GM11168 (cell line): ENCODE data around the gene NSDHL.

Source experiments
- in situ Hi-C: fragments of 300-500 bp; cut with MboI; formaldehyde crosslinking; loops from one replicate; pipeline ENCODE4 v1.12.0; 2022; ENCODE audit warnings: low sequenced_read_pairs; ENCODE audit not compliant: unreplicated experiment

The NSDHL gene

DNA sequence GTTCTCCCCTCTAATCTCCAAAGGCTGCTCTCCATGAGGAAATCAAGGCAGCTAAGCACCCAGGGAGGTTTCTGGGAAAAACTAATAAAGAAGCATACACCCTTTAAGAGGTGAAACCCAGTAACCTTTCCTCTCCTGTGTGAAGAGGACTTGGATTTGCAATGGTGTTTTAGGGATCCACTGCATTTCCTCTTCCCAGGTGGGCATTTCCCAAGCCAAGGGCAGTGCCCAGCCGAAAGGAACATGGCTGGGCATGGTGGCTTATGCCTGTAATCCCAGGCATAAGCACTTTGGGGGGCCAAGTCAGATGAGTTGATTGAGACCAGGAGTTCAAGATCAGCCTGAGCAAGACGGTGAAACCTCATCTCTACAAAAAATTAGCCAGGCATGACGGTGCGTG lies 61.6 kb downstream of the NSDHL start:
- in situ Hi-C loops, result no loop called here

DNA sequence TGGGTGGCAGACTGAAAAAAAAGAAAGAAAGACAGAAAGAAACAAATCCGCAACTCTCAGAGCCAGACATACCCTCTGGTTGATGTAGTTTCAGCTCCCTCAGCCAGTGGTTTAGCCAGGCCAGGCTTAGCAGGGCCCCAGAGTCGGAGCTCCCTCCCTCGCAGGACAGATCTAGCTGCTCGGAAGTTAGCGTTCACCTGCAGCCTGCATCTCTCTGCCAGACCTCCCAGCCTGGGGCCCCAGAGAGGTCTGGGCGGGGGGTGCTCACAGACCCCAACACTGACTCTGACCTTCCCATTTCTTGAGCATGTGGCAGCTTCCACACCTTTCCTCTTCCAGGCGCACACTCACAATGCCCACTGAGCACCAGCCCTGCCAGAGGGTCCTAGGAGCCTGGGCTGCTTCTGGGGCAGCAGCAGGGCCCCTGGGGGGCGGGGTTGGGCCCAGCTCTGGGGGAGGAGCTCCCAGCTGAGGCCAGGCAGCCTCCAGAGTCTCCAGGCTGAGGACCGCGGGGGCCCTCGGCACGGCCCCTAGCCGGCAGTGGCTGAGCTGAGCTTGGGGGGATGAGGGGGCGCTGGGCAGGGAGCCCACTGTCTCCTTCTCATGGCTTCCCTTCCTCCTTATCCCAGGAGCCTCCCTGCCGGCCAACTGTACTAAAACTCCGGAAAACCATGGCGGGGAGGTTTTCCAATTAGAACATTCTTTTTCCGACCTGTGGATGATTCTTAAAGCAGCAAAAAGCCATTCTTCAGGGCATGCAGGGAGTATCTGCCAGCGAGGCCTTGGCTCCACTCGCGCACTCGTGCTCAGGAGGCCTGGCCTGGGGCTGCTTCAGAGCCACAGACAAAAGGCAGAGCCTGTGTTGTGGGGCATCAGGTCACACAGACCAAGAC lies 62.4 kb downstream of the NSDHL start:
- in situ Hi-C loops, result no loop called here

DNA sequence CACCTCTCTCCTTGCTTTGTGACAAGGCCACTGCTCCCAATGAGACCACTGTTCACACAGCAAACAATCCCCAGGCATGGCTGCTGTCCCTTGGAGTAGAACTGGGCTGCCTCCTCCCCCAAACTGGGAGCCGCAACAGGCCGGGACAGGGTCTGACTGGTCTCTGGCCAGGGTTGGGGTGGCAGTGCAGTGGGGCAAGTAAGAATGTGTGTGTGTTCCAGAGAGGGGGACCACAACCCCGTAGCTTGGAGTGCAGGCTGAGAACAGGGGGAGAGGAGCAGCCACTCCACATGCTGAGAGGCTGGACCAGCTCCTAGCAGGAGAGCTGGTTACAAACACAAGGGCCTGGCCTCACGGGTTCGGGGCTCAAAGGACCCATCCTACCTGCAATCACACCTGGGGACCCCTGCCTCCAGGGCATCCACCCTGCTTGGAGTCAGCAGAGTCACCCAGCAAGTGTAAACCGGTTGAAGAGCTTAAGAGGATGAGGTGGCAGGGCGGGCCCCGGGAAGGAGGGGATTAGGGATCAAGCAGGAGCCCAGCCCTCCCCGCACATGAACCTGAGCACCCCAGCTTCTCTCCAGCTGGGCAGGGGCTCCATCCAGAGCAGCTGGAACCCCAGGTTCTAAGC lies 63.2 kb downstream of the NSDHL start:
- in situ Hi-C loops, result no loop called here

DNA sequence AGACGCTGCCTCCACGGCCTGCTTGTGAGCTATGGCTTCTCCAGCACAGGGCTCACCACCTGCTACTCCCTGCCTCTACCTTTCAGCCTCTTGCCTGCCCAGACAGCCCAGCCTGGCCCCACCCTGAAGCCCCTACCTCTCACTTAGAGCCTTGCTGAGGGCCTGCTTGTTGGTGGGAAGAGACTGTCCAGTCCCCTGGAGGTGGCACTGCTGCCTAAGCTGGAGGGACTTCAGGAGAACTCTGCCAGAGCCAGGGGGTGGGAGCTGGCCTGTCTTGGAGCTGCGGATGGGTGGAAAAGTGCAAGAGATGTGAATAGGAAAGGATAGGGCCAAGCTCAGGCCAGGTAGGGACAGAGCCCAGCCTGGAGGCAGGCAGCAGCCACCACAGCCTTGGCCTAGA lies 64.3 kb downstream of the NSDHL start:
- in situ Hi-C loops, result no loop called here

DNA sequence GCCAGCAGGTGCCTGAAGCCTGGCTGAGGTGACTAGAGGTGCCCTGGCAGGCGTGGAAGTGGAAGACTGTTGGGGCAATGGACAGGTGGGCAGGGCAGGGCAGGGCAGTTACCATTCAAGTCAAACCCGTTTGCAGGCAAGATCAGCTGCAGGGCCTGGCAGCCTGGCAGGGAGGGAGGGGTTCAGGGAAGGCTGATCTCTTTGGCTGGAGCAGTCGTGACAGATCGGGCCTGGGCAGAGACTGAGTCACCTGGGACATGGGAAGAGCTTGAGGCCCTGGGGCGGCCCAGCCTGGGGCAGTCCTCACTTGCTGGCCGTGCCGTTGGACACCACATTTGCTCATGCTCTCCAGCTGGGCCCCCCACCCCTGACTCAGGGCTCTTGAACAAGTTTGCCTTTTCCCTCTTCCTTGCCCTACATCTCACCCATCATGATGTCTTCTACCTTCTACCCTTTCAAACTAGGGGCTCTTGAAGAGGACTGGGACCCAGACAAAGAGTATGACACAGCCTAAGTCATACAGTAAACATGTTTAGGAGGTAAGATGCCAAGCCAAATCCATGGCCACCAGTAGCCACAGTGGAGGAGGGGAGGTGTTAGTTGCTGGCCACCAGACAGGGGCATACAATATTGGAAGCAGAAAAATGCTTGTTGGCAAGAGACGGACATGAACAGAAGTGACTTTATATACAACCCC lies 65.0 kb downstream of the NSDHL start:
- in situ Hi-C loops, result no loop called here

DNA sequence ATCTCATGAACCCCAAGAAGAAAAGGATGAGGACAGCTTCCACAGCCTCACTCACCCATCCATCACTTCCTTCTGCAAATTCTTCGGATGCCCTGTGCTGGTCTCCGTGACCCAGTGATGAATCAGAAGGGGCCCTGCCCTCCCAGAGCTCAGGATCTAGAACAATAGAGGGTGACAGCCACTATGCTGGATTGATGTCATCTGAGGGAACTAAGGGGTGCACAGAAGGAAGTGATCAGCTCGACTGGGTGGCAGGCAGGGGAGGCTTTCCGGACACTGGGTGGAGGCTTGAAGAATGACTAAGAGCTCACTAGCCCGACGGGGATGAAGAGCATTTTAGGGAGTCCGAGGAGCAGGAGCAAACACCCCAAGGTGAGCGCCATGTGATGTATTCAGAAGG lies 65.6 kb downstream of the NSDHL start:
- in situ Hi-C loops, result no loop called here

DNA sequence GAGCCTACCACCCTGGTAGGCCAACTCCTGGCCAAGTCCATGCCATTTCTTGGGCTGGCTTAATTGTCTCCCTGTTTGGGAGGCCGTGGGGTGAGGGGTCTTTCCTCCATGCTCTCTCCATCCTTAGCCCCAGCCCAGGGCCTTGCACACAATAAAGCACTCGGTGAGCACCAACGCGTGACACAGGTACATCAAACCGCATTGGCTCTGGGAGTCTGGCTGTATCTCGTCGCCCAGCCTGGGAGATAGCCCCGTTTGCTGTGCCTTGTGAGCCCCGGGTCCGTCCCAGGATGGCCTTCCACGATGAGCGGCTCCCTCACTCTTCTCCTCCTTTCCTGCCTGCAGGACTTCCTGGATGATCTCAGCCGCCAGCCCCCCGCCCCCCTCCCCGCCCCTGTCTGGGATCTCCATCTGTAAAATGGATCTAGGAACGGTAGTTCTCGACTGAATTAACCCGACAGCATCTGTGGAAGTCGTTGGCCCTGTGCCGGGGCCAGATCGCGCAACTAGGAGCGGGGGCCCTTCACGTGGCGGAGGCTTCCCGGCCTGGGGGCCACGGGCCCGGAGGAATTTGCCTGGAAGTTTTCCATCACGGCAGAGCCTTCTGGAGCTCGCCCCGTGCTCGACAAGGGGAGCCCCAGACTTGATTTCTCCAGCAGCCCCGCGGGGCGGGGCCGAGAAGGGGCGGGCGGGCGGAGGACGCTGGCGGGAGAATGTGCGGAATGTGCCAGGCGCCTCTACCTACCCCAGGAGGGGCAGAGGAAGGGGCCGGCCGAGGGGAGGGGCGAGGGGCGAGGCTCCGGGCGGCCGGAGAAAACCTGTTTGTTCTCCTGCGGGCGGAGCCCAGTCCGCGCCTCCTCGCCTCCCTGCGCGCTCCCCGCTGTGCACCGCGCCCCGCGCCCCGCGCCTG lies 66.6 kb downstream of the NSDHL start, which contains the start of gene ZNF185:
Gene ZNF185, plus strand, starts transcription at position 846 of the 910 bp plus-strand sequence. CDS start 16,423 bp downstream, outside the sequence.
- in situ Hi-C loops, result no loop called here

DNA sequence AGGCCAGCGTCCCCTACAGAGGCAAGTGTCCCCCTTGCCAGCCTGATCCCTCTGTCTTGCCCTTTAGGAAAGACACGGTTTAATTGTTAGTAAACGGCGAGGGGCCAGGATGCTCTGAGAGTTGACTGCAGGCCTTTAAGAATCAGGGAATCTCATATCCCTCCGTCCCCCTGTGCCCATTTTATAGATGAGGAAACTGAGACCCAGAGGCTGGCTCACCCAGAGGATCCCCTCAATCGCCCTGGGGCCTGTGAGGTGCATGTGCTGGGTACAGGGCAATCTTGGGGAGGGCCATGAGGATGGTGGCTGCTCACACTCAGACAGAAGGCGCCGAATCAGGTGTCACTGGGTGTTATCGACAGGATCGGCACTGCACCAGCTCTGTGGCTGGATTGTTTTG lies 67.6 kb downstream of the NSDHL start:
- in situ Hi-C loops, result no loop called here

DNA sequence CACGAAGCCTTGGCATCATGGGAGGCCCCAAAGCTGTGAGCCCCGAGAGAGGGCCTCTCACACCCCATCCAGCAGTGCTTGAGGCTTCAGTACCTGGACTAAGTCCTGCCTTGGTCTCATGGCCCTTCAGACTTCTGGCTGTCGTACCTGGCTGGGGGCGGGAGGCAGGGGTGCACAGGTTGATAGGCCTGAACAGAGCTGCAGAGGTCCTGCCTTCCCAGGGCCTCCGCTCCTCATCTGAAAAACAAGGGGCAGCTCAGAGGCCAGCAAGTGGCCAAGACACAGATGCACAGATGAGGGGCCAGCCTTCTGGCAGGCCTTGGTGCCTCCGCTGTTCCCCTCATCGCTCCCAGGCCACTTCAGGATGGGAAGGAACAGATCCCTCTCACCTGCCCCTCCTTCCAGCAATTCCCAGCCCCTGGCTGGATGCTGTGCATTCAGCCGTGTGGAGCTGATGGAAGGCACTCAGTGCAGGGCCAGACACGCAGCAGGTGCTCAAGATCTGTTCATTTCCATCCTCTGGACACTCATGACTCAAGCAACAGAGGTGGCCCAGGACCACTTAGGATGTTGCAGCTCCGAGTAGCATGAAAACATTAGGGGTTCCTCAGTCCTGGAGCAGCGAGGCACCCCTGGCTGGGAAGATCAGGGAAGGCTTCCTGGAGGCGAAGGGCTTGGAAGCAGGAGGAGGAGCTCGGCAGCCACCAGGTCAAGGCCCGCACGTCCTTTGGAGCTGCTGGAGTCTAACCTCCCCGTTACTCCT lies 68.4 kb downstream of the NSDHL start:
- in situ Hi-C loops, result no loop called here

DNA sequence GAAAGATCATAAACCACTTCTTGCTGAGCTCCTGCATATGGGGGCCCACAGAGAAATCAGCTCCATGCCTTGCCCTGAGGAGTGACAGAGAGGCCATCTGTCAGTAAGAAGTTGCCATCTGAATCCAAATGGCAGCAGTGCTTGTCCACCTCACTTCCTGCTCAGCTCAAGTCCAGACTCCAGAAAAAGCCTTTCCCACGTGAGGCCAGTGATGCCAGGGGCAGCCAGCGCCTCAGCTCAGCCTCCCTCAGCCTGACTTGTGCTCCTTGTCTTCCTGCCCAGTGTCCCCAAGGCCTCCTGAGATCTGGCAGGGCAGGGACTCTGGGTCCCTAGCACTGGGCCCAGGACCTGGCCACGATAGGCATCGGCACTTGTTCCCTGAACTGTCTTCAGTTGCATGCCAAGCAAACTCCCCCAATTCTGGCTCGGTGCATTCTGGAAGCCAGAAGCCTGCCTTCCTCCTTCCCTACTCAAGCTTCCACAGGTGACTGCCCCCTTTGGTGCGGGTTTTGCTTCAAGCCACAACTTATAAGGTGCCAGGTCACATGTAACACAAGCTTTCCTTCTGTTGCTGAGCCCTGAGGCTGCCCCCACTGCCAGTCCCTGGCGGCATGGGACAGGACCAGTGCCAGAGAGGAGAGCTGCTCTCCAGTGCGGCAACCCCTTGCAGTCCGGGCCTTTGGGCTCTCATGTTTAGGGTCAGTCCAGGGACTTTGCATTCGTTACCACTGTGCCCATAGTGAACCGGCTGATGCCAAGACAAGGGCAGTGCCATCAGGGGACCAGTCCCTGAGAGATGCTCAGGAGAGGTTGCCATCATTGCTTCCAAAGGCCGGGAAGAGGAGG lies 69.2 kb downstream of the NSDHL start:
- in situ Hi-C loops, result no loop called here

DNA sequence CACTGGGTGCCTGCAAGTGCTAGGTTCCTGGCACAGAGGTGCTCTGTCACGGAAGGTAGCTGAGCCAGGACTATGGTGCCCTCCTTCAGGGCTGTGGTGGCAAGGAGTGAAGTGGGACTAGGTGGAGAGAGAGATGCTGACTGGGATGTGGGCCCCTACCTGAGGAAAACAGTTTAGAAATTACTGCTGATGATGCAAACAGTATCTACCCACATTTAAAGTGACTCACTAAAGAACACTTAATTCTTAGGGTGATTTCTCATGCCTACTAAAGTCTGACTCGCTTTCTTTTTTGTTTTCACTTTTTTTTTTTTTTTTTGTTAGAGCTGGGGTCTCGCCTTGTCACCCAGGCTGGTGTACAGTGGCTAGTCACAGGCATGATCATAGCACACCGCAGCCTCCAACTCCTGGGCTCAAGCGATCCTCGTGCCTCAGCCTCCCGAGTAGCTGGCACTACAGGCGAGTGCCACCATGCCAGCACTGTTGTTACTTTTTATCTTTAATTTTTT lies 70.1 kb downstream of the NSDHL start:
- in situ Hi-C loops, result no loop called here

DNA sequence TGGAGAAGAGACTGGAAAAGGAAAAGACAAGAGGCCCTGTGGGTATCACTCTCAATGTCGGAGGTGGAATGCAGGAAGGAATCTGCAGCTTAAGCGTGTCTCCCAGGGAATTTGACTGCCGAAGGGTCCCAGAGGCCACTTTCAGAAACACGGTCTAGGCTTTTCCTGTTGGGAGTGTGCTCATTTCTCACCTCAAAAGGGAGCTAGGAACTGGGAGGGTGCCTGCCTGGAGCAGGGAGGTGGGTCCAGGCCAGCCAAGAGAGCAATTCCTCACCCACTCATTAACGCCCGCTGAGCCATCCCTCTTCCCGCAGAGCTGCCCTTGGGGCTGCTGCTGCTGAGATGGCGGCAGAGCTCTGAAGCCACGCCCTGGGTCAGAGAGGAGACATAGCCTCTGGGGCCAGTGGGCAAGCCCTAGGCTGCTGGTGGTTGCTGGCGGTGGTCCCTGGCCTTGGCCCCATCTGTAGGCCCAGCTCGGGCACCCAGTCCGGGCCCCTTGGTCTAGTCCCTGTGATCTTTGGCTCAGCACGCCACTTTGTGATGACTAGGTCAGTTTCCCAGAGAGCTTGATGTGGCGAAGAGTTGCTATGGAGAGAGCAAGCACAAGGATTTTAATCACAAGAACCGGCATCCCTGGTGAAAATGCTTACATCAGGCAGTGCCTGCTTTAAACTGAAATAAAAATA lies 71.1 kb downstream of the NSDHL start:
- in situ Hi-C loops, result no loop called here

DNA sequence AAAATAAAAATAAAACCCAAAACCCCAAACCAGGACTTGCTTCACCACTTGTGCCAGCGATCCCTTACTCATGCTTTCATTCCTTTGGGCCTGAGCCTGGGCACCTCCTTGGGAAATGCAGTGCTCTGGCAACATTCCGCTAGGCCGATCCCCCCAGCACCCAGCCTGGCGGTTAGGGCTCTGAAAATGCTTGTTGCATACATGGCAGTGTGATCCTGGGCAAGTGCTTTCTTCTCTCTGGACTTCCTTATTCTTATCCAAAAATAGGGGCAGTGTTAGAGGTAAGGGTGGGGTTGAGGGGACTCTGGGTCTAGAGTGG lies 71.6 kb downstream of the NSDHL start:
- in situ Hi-C loops, result no loop called here

DNA sequence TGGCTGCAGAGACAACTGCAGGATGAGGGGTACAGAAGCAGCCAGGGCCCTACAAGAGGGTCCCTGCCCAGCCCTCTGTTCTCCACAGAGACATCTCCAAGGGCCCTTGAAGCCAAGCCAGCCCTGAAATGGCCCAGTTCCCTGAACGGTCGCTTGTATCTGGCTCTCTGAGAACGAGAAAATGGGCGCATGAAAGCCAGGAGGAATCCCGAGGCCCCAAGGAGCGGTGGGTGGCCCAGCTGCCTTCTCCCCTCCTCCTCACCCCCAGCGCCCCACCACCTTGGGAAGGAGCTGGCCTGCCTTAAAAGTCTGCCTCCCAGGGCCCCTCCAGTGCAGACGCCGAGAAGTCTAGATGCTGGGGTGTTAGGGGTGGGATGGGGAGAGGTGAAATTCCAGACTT lies 72.7 kb downstream of the NSDHL start:
- in situ Hi-C loops, result no loop called here

DNA sequence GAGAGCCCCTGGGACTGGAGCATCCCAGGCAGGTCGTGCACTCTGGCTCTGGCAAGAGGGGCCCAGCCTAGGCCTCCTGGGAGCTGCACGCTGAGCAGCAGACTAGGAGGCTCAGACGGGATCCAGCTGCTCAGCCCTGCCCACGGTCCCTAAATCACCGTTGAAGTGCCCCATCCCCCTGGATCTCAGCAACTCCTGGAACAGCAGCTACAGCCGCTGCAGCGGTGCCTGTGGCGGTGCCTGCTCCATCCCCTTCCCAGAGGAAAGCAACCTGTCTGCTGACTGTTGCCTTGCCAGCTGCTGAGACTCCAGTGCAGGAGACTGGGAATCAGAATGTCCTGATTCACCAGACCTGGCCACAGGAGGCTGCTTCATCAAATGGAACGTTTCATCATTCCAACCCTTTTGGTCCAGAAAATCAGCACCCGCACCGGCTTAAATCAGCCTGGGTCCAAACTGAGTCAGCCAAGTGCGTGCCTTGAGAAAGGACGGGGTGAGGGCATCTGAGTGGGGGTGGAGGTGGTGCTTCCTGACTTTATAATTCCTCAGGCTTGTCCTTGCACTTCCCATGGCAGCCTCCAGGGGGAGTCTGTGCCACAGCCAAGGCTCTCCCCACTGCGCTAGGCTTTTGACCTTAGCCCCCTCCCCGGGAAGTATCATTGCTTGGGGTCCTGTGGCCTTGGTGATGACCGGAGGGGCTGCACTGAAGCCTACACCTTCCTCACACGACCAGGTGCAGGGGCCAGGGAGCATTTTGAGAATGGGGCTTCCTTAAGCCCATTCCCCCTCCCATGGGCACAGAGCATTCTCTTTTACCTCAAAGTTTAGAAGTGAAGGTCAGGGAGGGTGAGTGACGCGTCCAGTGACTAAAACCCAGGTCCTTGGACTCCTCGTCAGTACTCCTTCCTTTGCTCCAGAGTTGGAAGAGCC lies 73.6 kb downstream of the NSDHL start:
- in situ Hi-C loops, result no loop called here

DNA sequence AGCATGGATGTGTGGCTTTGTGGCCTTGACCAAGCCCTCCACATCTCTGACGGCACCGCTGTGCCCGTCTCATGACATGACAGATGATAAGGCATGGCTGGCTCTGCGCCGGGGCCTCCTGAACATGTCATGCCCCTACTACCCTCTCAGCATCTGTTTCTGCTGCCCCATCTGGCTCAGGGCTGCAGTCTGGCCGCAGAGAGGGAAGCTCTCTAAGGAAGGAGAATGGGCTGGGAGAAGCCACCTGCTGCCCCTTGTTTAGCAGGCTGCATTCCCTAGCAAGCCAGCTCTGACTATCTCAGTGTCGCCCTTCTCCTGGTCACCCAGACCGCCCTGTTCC lies 74.2 kb downstream of the NSDHL start:
- in situ Hi-C loops, result no loop called here

DNA sequence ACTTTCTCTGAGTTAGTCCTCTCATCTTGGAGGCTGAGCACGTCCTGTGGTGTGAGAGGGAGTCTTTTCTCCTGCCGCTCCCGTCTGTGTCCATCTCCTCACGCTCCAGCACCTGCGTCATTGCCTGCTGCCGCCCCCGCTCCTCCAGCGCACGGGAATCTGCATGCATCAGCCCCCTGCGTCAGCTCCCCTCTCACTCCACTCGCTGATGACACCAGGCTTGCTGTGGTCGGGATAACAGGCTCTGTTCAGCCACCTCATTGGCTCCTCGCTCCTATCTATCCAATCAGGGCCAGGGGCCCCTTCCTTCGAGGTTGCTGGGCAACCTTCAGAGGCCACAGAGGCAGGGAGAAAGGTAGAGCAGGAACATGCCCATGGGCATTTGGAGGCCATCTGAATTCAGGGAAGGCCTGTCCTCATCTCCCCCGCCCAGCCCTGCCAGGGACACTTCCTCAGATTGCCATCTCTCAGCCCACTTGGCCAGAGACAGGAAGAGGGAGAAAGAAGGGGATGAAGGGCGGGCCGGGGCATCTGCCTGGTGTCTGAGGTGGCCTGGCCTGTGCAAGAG lies 76.3 kb downstream of the NSDHL start:
- in situ Hi-C loops, result no loop called here
